Aorta (tissue), 5 donors: ENCODE measurements around the gene STRN3. TPM values are rescaled to one million over a fixed set of nuclear protein-coding genes. Genes with fewer than 3 reads are reported as not detected.
"Not testable (repeated sequence)": the region's sequence is repeated elsewhere in the genome, so short reads cannot be mapped to it uniquely, and the experiment has no call there.

Source experiments
- ATAC-seq: fragments of 200-7000 bp; cut with Tn5 transposase; one replicate; pipeline ENCODE4 v1.9.1; 2022; ENCODE audit warnings: moderate library complexity; ENCODE audit not compliant: low FRiP score
- DNase-seq, 2 donors: peaks; one replicate each; pipeline ENCODE4 v3.0.0-alpha.2; 2020
- H3K27ac ChIP-seq, 2 donors: one replicate each; pipeline ENCODE4 v1.5.1; 2013; ENCODE audit warnings: low read length in 2 of 2, mild to moderate bottlenecking in 2 of 2, moderate library complexity in 2 of 2, control low read depth in 1 of 2, inconsistent platforms in 1 of 2, low read depth in 1 of 2
- H3K27me3 ChIP-seq, 2 donors: one replicate each; pipeline ENCODE4 v1.6.1; 2013; ENCODE audit warnings: control low read depth in 1 of 2, low read length in 1 of 2, mild to moderate bottlenecking in 1 of 2, moderate library complexity in 1 of 2; ENCODE audit not compliant: insufficient read depth in 2 of 2, control insufficient read depth in 1 of 2
- H3K36me3 ChIP-seq, 2 donors: one replicate each; pipeline ENCODE4 v1.6.1; 2013; ENCODE audit warnings: control low read depth in 1 of 2, low read length in 1 of 2, mild to moderate bottlenecking in 1 of 2; ENCODE audit not compliant: insufficient read depth in 2 of 2, control insufficient read depth in 1 of 2
- H3K4me1 ChIP-seq, 2 donors: one replicate each; pipeline ENCODE4 v1.6.1; 2013; ENCODE audit warnings: low read length in 2 of 2, control low read depth in 1 of 2, mild to moderate bottlenecking in 1 of 2, moderate library complexity in 1 of 2; ENCODE audit not compliant: insufficient read depth in 2 of 2, control insufficient read depth in 1 of 2
- H3K4me3 ChIP-seq, 2 donors: one replicate each; pipeline ENCODE4 v1.5.1; 2013; ENCODE audit warnings: low read length in 2 of 2, control low read depth in 1 of 2, mild to moderate bottlenecking in 1 of 2
- H3K9me3 ChIP-seq: one replicate; pipeline ENCODE4 v1.6.1; 2013; ENCODE audit warnings: mild to moderate bottlenecking, low read length; ENCODE audit not compliant: control insufficient read depth
- WGBS, 2 donors: extraction: QIAGEN DNeasy Blood & Tissue Kit; methylation state at CpG; one replicate each; pipeline ENCODE4 v1.1.7; 2013; 5-methylcytosine and 5-hydroxymethylcytosine counted together
- intact Hi-C, 2 donors: fragments of 100-400 bp; cut with DNase I; formaldehyde crosslinking; loops; one replicate each; pipeline versions ENCODE4 v1.14.2 to v1.15.0; 2022
- polyA plus RNA-seq, 2 donors: library from polyadenylated mRNA; stranded (reverse); fragments of 200-250 nt; gene quantifications; one replicate each; pipeline ENCODE4 v1.2.3, GENCODE V29; 2013
- total RNA-seq, 2 donors: library from RNA; stranded (reverse); fragmentation: NEBNext Ultra II Directional; extraction: Animal tissue kit (Norgen Biotek cat#: 25700); gene quantifications; one replicate each; pipeline ENCODE4 v1.2.1, GENCODE V29; 2021
- donor health status: healthy with polysubstance abuse.
- donor health status: Bipolar disorder and iron deficiency.
- donor health status: DM: no; HTN: no; CAD: no.
- donor health status: DM: no; HTN: no; CAD: no.
- donor health status: DM: yes; HTN: yes; CAD: no.

The STRN3 gene
- total and polyA plus RNA-seq, 4 donors = 11.4 to 64.5 (median 32.6) TPM

- intact Hi-C loops = no loop called here
- H3K4me1 ChIP-seq = no peaks in the 10 kb centered on the region
- no peaks in the 10 kb centered on the region for H3K9me3 ChIP-seq
- peaks cover 0 to under 1% of the 10 kb centered on the region in 2 donors for H3K36me3 ChIP-seq
- H3K27me3 ChIP-seq = no peaks in the 10 kb centered on the region
- 50 to 66% methylated on average over 3 of the region's 3 CpGs for WGBS, 2 donors
- ATAC-seq = no peak
- H3K4me3 ChIP-seq = no peak overlapping the region
- H3K27ac ChIP-seq = no peak overlapping the region
- DNase-seq = no peak
Measured at GRCh38 chr14:31043379-31043778, 17.2 kb upstream of the STRN3 start.

- H3K36me3 ChIP-seq, H3K4me3 ChIP-seq, H3K27me3 ChIP-seq, ATAC-seq, DNase-seq, H3K4me1 ChIP-seq, H3K9me3 ChIP-seq, H3K27ac ChIP-seq, intact Hi-C loops: not testable (repeated sequence)
- WGBS, 2 donors = 90 to 96% methylated on average over 10 of the region's 10 CpGs
Measured at GRCh38 chr14:31042893-31043292, 16.7 kb upstream of the STRN3 start.

- no peak overlapping the region for H3K4me3 ChIP-seq
- no peak for DNase-seq
- WGBS, 2 donors = 79 to 80% methylated on average over 1 of the region's 1 CpG
- no peak overlapping the region for H3K27ac ChIP-seq
- intact Hi-C loops = no loop called here
- H3K9me3 ChIP-seq = no peaks in the 10 kb centered on the region
- ATAC-seq = no peak
- no peaks in the 10 kb centered on the region for H3K4me1 ChIP-seq
- H3K36me3 ChIP-seq = peaks cover 0 to 2% of the 10 kb centered on the region in 2 donors
- H3K27me3 ChIP-seq = no peaks in the 10 kb centered on the region
Measured at GRCh38 chr14:31042300-31042699, 16.1 kb upstream of the STRN3 start.

GRCh38 chr14:31038521-31039166 is 12.5 kb upstream of the STRN3 start:
- no peak overlapping the region for H3K4me3 ChIP-seq
- H3K27me3 ChIP-seq = no peaks in the 10 kb centered on the region
- H3K4me1 ChIP-seq = no peaks in the 10 kb centered on the region
- H3K27ac ChIP-seq = no peak overlapping the region
- H3K9me3 ChIP-seq = no peaks in the 10 kb centered on the region
- ATAC-seq = no peak
- no peak for DNase-seq
- 63 to 79% methylated on average over 3 of the region's 3 CpGs for WGBS, 2 donors
- intact Hi-C loops = no loop called here
- peaks cover 0 to 2% of the 10 kb centered on the region in 2 donors for H3K36me3 ChIP-seq

- no peak for ATAC-seq
- H3K4me1 ChIP-seq = no peaks in the 10 kb centered on the region
- no peaks in the 10 kb centered on the region for H3K27me3 ChIP-seq
- H3K27ac ChIP-seq = no peak overlapping the region
- H3K4me3 ChIP-seq = no peak overlapping the region
- no peaks in the 10 kb centered on the region for H3K9me3 ChIP-seq
- intact Hi-C loops = no loop called here
- peaks cover 0 to 2% of the 10 kb centered on the region in 2 donors for H3K36me3 ChIP-seq
- WGBS, 2 donors = 90% methylated on average over 1 of the region's 1 CpG
- DNase-seq = no peak
Measured at GRCh38 chr14:31037709-31038221, 11.6 kb upstream of the STRN3 start.

- Histone ChIP-seq H3K27me3 (no peaks in the 10 kb centered on the region), H3K9me3 (no peaks in the 10 kb centered on the region), H3K4me1 (no peaks in the 10 kb centered on the region), H3K4me3 (no peak overlapping the region), H3K27ac (no peak overlapping the region), H3K36me3 (peaks cover 0 to 2% of the 10 kb centered on the region in 2 donors)
- no peak for DNase-seq
- ATAC-seq = no peak
- intact Hi-C loops = no loop called here
- 97 to 98% methylated on average over 4 of the region's 4 CpGs for WGBS, 2 donors
Measured at GRCh38 chr14:31036552-31036951, 10.4 kb upstream of the STRN3 start.

- no peaks in the 10 kb centered on the region for H3K36me3 ChIP-seq
- no peaks in the 10 kb centered on the region for H3K9me3 ChIP-seq
- no peak overlapping the region for H3K4me3 ChIP-seq
- H3K4me1 ChIP-seq = no peaks in the 10 kb centered on the region
- 93 to 94% methylated on average over 5 of the region's 5 CpGs for WGBS, 2 donors
- ATAC-seq (no peak), DNase-seq (no peak)
- no peaks in the 10 kb centered on the region for H3K27me3 ChIP-seq
- no peak overlapping the region for H3K27ac ChIP-seq
- intact Hi-C loops = no loop called here
Measured at GRCh38 chr14:31030469-31030868, 4.3 kb upstream of the STRN3 start.

- intact Hi-C loops = loop anchor here (5.0 kb wide), 3 partner anchors 47 to 53 kb away; no protein-coding TSS in a partner anchor
- 93 to 97% methylated on average over 3 of the region's 3 CpGs for WGBS, 2 donors
- ATAC-seq (no peak), DNase-seq (no peak)
- Histone ChIP-seq H3K9me3 (no peaks in the 10 kb centered on the region), H3K27me3 (no peaks in the 10 kb centered on the region), H3K36me3 (no peaks in the 10 kb centered on the region), H3K4me3 (no peak overlapping the region), H3K4me1 (no peaks in the 10 kb centered on the region), H3K27ac (no peak overlapping the region)
Measured at GRCh38 chr14:31029016-31029970, 3.1 kb upstream of the STRN3 start.
